ENCODE results near the gene EML1. TPM values are rescaled to one million over a fixed set of nuclear protein-coding genes. Genes with fewer than 3 reads are reported as not detected.

EML1 gene
- total RNA-seq, 3 donors from 2014 or later (not counting 1 experiment from before 2014, with no cell fraction given) = not detected

DNA sequence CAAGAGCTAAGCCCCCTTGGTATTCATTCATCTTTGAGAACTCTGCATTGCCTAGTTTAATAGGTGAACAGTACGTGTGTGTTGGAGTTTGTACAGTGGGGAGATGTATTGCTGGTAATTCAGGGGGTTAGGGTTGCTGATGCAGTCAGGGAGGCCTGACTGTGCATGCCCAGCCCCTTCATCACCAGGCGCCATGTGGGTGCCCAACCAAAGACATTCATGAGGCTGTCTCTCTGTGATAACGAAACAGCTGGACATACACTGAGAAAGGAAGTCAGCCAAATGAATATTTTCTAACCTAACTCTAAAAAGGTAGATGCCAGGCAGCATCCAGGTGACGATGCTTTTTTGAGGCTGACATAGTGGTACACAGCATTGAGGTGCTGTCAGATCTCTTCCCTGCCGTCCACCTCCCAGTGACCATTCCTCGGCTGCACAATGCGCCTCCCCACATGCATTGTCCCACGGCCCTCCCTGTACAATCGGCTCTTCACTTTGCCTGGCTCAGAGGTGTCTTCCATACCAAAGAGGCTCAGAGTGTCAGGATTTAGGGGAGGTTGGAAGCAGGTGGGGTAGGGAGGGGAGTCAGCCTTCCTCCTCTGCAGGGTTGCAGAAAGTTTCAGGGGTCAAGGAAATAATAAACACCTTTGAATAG lies 19.0 kb downstream of the EML1 start:
- no peaks in the 10 kb centered on the region for H3K36me3 Mint-ChIP-seq
- TF ChIP-seq, protein P1, sequence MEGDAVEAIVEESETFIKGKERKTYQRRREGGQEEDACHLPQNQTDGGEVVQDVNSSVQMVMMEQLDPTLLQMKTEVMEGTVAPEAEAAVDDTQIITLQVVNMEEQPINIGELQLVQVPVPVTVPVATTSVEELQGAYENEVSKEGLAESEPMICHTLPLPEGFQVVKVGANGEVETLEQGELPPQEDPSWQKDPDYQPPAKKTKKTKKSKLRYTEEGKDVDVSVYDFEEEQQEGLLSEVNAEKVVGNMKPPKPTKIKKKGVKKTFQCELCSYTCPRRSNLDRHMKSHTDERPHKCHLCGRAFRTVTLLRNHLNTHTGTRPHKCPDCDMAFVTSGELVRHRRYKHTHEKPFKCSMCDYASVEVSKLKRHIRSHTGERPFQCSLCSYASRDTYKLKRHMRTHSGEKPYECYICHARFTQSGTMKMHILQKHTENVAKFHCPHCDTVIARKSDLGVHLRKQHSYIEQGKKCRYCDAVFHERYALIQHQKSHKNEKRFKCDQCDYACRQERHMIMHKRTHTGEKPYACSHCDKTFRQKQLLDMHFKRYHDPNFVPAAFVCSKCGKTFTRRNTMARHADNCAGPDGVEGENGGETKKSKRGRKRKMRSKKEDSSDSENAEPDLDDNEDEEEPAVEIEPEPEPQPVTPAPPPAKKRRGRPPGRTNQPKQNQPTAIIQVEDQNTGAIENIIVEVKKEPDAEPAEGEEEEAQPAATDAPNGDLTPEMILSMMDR (IDR thresholded peaks at IDR 0.05) = no peak
- Histone ChIP-seq H3K9me3 (ENCODE audit: control insufficient read depth, insufficient read depth, low read length) (no peaks in the 10 kb centered on the region), H3K27me3 (ENCODE audit: control insufficient read depth, insufficient read depth, low read length) (peaks cover 3% of the 10 kb centered on the region), H3K27ac (ENCODE audit: low read length) (no peak overlapping the region), H3K4me3 (ENCODE audit: low read length) (no peak overlapping the region), H3K36me3 (ENCODE audit: control insufficient read depth, insufficient read depth, low read length) (no peaks in the 10 kb centered on the region), H3K4me1 (ENCODE audit: control insufficient read depth, insufficient read depth, low read length) (no peaks in the 10 kb centered on the region)
- DNase-seq (no peak), ATAC-seq (no peak)
- 88% methylated on average over 9 of the region's 9 CpGs for WGBS (ENCODE audit: insufficient coverage)
- H3K27me3 Mint-ChIP-seq (ENCODE audit: low read depth in 2 of 2) = peaks cover 21 to 52% of the 10 kb centered on the region in 2 donors
- intact Hi-C loops (cut with micrococcal nuclease) = no loop called here
- H3K9me3 Mint-ChIP-seq = no peaks in the 10 kb centered on the region
- no peaks in the 10 kb centered on the region for H3K4me1 Mint-ChIP-seq
- H3K4me3 Mint-ChIP-seq = no peak overlapping the region
- H3K27ac Mint-ChIP-seq = no peak overlapping the region

DNA sequence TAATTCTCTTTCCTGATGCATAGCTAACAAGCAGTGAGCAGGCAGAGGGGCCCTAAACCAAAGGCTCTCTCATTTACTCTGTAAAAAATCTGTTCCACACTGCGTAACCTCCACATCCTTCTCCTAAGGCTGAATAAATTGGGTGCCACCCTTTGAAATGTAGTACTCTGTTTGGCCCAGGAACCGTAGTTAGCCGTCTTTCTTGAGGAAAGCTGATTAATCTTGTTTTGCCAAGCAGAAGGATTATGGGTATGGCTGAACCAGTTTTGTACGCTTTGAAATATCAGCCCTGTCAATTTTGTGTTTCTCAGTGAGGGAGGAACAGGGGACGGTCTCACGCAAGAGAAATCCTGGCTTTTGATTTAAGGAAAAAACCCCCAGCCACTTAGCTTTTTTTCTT lies 19.7 kb downstream of the EML1 start:
- H3K36me3 Mint-ChIP-seq = no peaks in the 10 kb centered on the region
- H3K4me3 Mint-ChIP-seq = no peak overlapping the region
- intact Hi-C loops (cut with micrococcal nuclease) = no loop called here
- Histone ChIP-seq H3K9me3 (ENCODE audit: control insufficient read depth, insufficient read depth, low read length) (no peaks in the 10 kb centered on the region), H3K36me3 (ENCODE audit: control insufficient read depth, insufficient read depth, low read length) (no peaks in the 10 kb centered on the region), H3K27ac (ENCODE audit: low read length) (no peak overlapping the region), H3K4me1 (ENCODE audit: control insufficient read depth, insufficient read depth, low read length) (no peaks in the 10 kb centered on the region), H3K27me3 (ENCODE audit: control insufficient read depth, insufficient read depth, low read length) (peaks cover 1% of the 10 kb centered on the region), H3K4me3 (ENCODE audit: low read length) (no peak overlapping the region)
- H3K4me1 Mint-ChIP-seq = no peaks in the 10 kb centered on the region
- TF ChIP-seq, protein P1 (IDR thresholded peaks at IDR 0.05) = no peak
- peaks cover 27 to 56% of the 10 kb centered on the region in 2 donors for H3K27me3 Mint-ChIP-seq (ENCODE audit: low read depth in 2 of 2)
- DNase-seq = no peak
- no peaks in the 10 kb centered on the region for H3K9me3 Mint-ChIP-seq
- whole genome bisulfite sequencing (ENCODE audit: insufficient coverage) = 88% methylated on average over 6 of the region's 6 CpGs
- ATAC-seq = no peak
- H3K27ac Mint-ChIP-seq = no peak overlapping the region

DNA sequence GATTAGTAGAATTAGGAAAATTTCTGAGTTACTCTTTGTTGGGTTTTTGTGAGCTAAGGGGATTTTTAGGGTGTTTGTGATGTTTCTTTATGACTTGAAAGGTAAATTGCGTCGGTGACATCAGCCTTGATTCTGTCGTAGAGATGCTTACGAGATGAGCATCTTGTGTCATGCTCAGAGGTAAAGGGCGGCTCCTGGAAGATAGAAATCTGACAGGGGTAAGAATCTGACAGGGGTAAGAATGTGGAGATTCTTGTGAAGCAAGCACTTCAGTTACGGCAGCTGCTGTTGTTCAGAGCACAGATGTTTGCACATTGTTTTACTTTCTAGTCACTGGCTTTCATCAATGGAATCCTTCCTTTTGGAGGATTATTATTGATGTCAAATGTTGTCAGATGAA lies 22.5 kb downstream of the EML1 start:
- Mint-ChIP-seq H3K4me1 (no peaks in the 10 kb centered on the region), H3K36me3 (no peaks in the 10 kb centered on the region), H3K9me3 (no peaks in the 10 kb centered on the region), H3K27ac (no peak overlapping the region), H3K27me3 (ENCODE audit: low read depth in 2 of 2) (peaks cover 31 to 53% of the 10 kb centered on the region in 2 donors), H3K4me3 (no peak overlapping the region)
- Histone ChIP-seq H3K27ac (ENCODE audit: low read length) (no peak overlapping the region), H3K36me3 (ENCODE audit: control insufficient read depth, insufficient read depth, low read length) (no peaks in the 10 kb centered on the region), H3K4me1 (ENCODE audit: control insufficient read depth, insufficient read depth, low read length) (no peaks in the 10 kb centered on the region), H3K9me3 (ENCODE audit: control insufficient read depth, insufficient read depth, low read length) (no peaks in the 10 kb centered on the region), H3K27me3 (ENCODE audit: control insufficient read depth, insufficient read depth, low read length) (no peaks in the 10 kb centered on the region), H3K4me3 (ENCODE audit: low read length) (no peak overlapping the region)
- no peak for ATAC-seq
- intact Hi-C loops (cut with micrococcal nuclease) = no loop called here
- 69% methylated on average over 6 of the region's 6 CpGs for WGBS (ENCODE audit: insufficient coverage)
- TF ChIP-seq, protein P1 (IDR thresholded peaks at IDR 0.05) = no peak
- no peak for DNase-seq

DNA sequence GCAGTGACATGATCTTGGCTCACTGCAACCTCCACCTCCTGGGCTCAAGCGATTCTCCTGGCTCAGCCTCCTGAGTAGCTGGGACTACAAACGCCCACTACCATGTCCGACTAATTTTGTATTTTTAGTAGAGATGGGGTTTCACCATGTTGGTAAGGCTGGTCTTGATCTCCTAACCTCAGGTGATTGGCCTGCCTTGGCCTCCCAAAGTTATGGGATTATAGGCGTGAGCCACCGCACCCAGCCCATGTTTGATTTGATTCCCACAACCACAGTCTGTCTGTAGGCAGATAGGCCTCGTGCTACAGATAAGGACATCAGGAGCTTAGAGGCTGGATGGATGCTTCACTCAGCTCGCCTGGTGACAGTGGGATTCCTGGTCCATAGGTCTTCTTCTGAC lies 23.0 kb downstream of the EML1 start:
- Mint-ChIP-seq H3K27me3 (ENCODE audit: low read depth in 2 of 2) (peaks cover 32 to 57% of the 10 kb centered on the region in 2 donors), H3K9me3 (no peaks in the 10 kb centered on the region), H3K27ac (no peak overlapping the region), H3K4me3 (no peak overlapping the region), H3K4me1 (no peaks in the 10 kb centered on the region), H3K36me3 (no peaks in the 10 kb centered on the region)
- WGBS (ENCODE audit: insufficient coverage) = 77% methylated on average over 7 of the region's 7 CpGs
- TF ChIP-seq, protein P1 (IDR thresholded peaks at IDR 0.05) = no peak
- no peaks in the 10 kb centered on the region for H3K27me3 ChIP-seq (ENCODE audit: control insufficient read depth, insufficient read depth, low read length)
- H3K36me3 ChIP-seq (ENCODE audit: control insufficient read depth, insufficient read depth, low read length) = no peaks in the 10 kb centered on the region
- H3K27ac ChIP-seq (ENCODE audit: low read length) = no peak overlapping the region
- no peaks in the 10 kb centered on the region for H3K4me1 ChIP-seq (ENCODE audit: control insufficient read depth, insufficient read depth, low read length)
- no peaks in the 10 kb centered on the region for H3K9me3 ChIP-seq (ENCODE audit: control insufficient read depth, insufficient read depth, low read length)
- DNase-seq = no peak
- ATAC-seq = no peak
- intact Hi-C loops (cut with micrococcal nuclease) = no loop called here
- H3K4me3 ChIP-seq (ENCODE audit: low read length) = no peak overlapping the region

Data from natural killer cell (primary cell).